ENCODE data around the gene KCNJ15.

GRCh38 chr21:38334866-38335265 is 78.1 kb downstream of the KCNJ15 start:
- TF ChIP-seq MAX (IDR thresholded peaks at IDR 0.05) (no peak), POLR2A (IDR thresholded peaks at IDR 0.05; ENCODE audit: control extremely low read depth in 1 of 2, low read depth in 2 of 2, low read length in 2 of 2) (no peak), NANOG (IDR thresholded peaks at IDR 0.05; ENCODE audit: insufficient read depth, low read depth, low read length, poor library complexity, severe bottlenecking) (no peak), CTCF (IDR thresholded peaks at IDR 0.05; ENCODE audit: control extremely low read depth in 1 of 3, insufficient read depth in 1 of 3, low read depth in 1 of 3, low read length in 3 of 3) (no peak), ZNF274 (IDR thresholded peaks at IDR 0.05; ENCODE audit: borderline replicate concordance, extremely low read depth, low read length) (no peak)

Measured in H1 (cell line).